Activated naive CD8-positive, alpha-beta T cell (primary cell): ENCODE data around the gene TMEM204.

Source experiments
- H3K27ac Mint-ChIP-seq: one replicate; pipeline ENCODE4 v1.8.0; 2021; ENCODE audit warnings: mixed read lengths
- H3K27me3 Mint-ChIP-seq: one replicate; pipeline ENCODE4 v1.8.0; 2021; ENCODE audit warnings: mixed read lengths
- H3K36me3 Mint-ChIP-seq: one replicate; pipeline ENCODE4 v1.8.0; 2021; ENCODE audit warnings: mixed read lengths
- H3K4me1 Mint-ChIP-seq: one replicate; pipeline ENCODE4 v1.8.0; 2021; ENCODE audit warnings: low read depth, mixed read lengths
- H3K4me3 Mint-ChIP-seq: one replicate; pipeline ENCODE4 v1.8.0; 2021; ENCODE audit warnings: mild to moderate bottlenecking, mixed read lengths
- H3K9me3 Mint-ChIP-seq: one replicate; pipeline ENCODE4 v1.8.0; 2021; ENCODE audit warnings: low read depth, mixed read lengths

The TMEM204 gene

DNA sequence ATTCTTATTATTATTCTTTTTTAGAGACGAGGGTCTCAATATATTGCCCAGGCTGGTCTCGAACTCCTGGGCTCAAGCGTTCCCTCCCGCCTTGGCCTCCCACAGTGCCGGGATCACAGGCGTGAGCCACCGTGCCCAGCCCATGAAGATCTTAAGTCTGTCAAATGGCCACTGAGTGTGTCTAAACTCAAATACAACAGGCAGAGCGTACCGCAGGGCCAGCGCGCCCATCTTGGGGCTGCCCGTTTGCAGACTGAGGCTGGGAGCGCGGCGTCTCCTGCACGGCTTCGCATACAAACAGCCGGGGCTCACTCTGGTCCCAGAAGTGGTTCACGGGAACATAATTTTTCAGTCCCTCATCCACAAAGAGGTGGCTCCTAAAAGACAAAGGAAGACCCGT is 30.3 kb downstream of the TMEM204 start:
- Mint-ChIP-seq H3K27me3 (no peaks in the 10 kb centered on the region), H3K4me1 (peaks cover 36% of the 10 kb centered on the region), H3K36me3 (no peaks in the 10 kb centered on the region), H3K9me3 (no peaks in the 10 kb centered on the region), H3K27ac (no peak overlapping the region), H3K4me3 (no peak overlapping the region)

DNA sequence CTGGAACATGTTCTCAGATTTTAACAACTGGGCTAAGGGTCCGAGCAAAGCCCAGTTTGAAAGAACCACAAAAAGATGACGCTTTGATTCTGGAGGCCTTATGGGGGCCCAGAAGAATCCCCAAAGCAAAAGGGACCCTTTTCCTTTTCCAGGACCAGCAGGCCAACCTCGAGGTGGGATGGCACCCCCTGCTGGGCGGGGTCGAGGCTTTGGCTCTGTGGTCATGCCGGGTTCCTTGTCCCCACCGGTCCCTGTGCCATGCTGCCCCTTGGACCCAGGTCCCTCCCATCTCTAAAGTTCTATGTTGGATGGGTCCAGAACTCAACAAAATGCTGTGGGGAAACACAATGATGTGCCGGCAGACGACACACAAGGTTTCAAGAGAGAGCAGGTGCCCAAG is 30.9 kb downstream of the TMEM204 start:
- Mint-ChIP-seq H3K4me1 (peaks cover 33% of the 10 kb centered on the region), H3K36me3 (no peaks in the 10 kb centered on the region), H3K4me3 (no peak overlapping the region), H3K27me3 (no peaks in the 10 kb centered on the region), H3K27ac (no peak overlapping the region), H3K9me3 (no peaks in the 10 kb centered on the region)

GRCh38 chr16:1565083-1565805 is 31.8 kb downstream of the TMEM204 start:
- H3K4me1 Mint-ChIP-seq = peaks cover 23% of the 10 kb centered on the region
- H3K9me3 Mint-ChIP-seq = no peaks in the 10 kb centered on the region
- no peak overlapping the region for H3K27ac Mint-ChIP-seq
- no peak overlapping the region for H3K4me3 Mint-ChIP-seq
- no peaks in the 10 kb centered on the region for H3K36me3 Mint-ChIP-seq
- H3K27me3 Mint-ChIP-seq = no peaks in the 10 kb centered on the region

DNA sequence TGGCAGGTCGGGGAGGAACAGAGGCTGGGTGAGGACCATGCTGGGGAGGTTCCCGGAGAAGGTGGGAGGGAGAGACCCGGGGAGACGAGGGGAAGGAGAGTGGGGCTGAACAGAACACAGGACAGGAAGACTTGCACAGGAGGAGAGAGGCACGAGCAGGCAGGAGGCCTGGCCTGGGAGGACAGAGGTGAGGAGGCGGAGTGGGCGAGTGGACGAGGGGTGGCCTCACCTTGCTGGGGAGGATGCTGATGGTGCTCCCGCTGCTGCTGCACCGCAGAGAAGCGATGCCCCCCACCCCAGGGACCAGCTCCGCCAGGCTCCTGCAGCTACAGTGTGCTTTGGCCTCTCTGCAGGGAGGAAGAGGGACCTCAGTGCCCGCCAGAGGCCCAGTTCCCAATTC is 34.5 kb downstream of the TMEM204 start:
- Mint-ChIP-seq H3K27me3 (no peaks in the 10 kb centered on the region), H3K9me3 (no peaks in the 10 kb centered on the region), H3K4me1 (peaks cover 1% of the 10 kb centered on the region), H3K27ac (no peak overlapping the region), H3K36me3 (no peaks in the 10 kb centered on the region), H3K4me3 (no peak overlapping the region)

DNA sequence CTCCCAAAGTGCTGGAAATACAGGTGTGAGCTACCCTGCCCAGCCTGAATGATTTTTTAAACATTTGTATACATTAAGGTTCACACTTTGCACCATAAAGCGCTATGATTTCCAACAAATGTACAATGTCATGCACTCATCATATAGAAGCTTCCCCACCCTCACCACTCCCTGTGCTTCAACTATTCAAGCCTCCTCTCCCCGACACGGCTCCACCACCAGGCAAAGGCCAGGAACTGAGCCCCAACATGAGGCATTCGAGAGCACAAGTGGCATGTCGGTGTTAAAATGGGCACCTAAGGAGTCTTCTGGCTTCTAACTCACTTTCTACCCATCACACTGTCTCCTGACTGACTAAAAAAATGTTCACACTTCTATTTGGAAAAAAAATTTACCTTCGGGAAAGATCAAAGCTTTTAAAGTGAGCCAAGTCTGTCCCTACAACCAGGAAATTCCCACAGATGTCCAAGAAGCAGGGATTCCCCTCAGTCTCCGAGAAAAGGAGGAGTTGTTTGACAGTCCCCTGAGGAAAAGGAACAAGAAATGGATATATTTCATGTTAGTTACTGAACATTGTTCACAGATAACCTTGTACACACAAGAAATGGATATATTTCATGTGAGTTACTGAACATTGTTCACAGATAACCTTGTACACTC is 37.7 kb downstream of the TMEM204 start:
- H3K36me3 Mint-ChIP-seq = no peaks in the 10 kb centered on the region
- no peak overlapping the region for H3K27ac Mint-ChIP-seq
- no peak overlapping the region for H3K4me3 Mint-ChIP-seq
- H3K4me1 Mint-ChIP-seq = no peaks in the 10 kb centered on the region
- H3K9me3 Mint-ChIP-seq = no peaks in the 10 kb centered on the region
- H3K27me3 Mint-ChIP-seq = no peaks in the 10 kb centered on the region

DNA sequence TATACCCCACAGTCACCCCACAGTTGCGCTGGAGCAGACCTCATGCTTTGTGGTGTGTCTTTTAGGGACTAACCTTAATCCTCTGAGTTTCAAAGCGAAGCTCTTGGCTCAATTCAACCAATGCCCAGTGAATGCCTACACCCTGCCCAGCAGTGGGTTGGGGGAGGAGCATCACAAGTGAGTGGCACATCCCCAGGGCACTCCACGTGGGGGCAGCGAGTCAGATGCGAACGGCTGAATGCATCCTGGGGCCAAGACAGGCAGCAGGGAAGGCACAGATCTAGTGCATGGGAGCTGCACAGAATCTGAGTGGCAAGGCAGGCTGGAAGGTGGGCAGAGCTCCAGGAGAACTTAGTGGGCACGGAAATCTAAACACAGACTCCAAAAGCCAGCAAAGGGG is 39.2 kb downstream of the TMEM204 start:
- H3K27ac Mint-ChIP-seq = no peak overlapping the region
- no peak overlapping the region for H3K4me3 Mint-ChIP-seq
- H3K27me3 Mint-ChIP-seq = no peaks in the 10 kb centered on the region
- H3K4me1 Mint-ChIP-seq = no peaks in the 10 kb centered on the region
- H3K36me3 Mint-ChIP-seq = no peaks in the 10 kb centered on the region
- no peaks in the 10 kb centered on the region for H3K9me3 Mint-ChIP-seq

DNA sequence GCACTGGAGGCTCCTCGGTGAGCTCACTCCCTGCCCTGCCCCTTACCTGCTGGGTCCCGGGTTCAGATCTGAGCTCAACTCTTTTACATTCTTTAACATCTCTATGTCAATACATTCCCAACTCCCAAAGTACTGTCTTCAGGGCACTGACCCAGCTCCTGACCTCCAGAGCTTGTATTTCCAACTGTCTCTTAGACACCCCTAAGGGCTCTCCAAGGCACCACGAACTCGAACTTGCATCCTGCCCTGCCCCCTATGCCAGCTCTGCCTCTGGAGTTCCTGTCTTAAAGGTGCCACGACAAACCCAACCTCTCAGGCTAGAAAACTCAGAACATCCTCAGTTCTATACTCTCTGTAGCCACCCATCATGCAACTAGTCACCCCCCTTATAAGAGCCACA is 39.8 kb downstream of the TMEM204 start:
- Mint-ChIP-seq H3K27ac (no peak overlapping the region), H3K27me3 (no peaks in the 10 kb centered on the region), H3K4me1 (no peaks in the 10 kb centered on the region), H3K36me3 (no peaks in the 10 kb centered on the region), H3K9me3 (no peaks in the 10 kb centered on the region), H3K4me3 (no peak overlapping the region)

DNA sequence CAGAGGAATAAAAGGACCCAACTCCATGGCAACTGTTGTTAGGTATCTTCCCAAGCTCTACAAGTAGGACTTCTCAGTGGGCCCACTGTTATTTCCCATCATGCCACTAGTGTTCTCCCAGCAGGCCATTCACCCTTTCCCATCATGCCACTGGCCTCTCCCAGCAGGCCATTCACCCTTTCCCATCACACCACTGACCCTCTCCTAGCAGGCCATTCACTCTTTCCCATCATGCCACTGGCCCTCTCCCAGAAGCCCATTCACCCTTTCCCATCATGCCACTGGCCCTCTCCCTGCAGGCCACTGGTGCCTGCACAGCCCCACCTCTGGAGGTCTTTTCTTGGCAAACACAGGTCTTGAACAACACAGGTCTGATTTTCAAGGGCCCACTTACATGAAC is 42.1 kb downstream of the TMEM204 start:
- Mint-ChIP-seq H3K9me3 (no peaks in the 10 kb centered on the region), H3K4me1 (no peaks in the 10 kb centered on the region), H3K4me3 (no peak overlapping the region), H3K27me3 (no peaks in the 10 kb centered on the region), H3K27ac (no peak overlapping the region), H3K36me3 (no peaks in the 10 kb centered on the region)

- H3K27me3 Mint-ChIP-seq = no peaks in the 10 kb centered on the region
- peaks cover 2% of the 10 kb centered on the region for H3K36me3 Mint-ChIP-seq
- no peak overlapping the region for H3K27ac Mint-ChIP-seq
- no peaks in the 10 kb centered on the region for H3K4me1 Mint-ChIP-seq
- H3K4me3 Mint-ChIP-seq = no peak overlapping the region
- no peaks in the 10 kb centered on the region for H3K9me3 Mint-ChIP-seq
Measured at GRCh38 chr16:1579214-1579613, 45.7 kb downstream of the TMEM204 start.

GRCh38 chr16:1580256-1580655 is 46.8 kb downstream of the TMEM204 start:
- no peaks in the 10 kb centered on the region for H3K27me3 Mint-ChIP-seq
- no peak overlapping the region for H3K4me3 Mint-ChIP-seq
- peaks cover 2% of the 10 kb centered on the region for H3K36me3 Mint-ChIP-seq
- no peaks in the 10 kb centered on the region for H3K4me1 Mint-ChIP-seq
- no peak overlapping the region for H3K27ac Mint-ChIP-seq
- no peaks in the 10 kb centered on the region for H3K9me3 Mint-ChIP-seq

DNA sequence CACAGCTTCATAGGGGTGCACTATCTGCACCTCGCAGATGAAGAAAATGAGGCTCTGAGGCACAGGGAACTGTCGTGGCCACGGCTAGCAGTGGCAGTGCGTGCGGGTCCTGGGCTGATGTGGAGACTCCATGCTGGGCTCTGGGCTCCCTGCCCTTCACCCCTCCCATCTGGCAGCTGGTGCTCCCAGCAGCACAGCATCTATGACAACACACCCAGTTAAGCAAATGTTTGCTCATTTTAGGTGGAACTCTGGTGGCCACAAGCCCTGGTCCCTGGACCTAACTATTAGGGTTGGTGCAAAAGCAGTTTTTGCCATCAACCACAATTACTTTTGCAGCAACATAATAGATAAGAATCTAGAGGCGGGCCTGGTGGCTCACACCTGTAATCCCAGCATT is 47.5 kb downstream of the TMEM204 start:
- H3K9me3 Mint-ChIP-seq = no peaks in the 10 kb centered on the region
- no peaks in the 10 kb centered on the region for H3K4me1 Mint-ChIP-seq
- H3K27me3 Mint-ChIP-seq = no peaks in the 10 kb centered on the region
- no peak overlapping the region for H3K4me3 Mint-ChIP-seq
- peaks cover 2% of the 10 kb centered on the region for H3K36me3 Mint-ChIP-seq
- no peak overlapping the region for H3K27ac Mint-ChIP-seq

GRCh38 chr16:1581804-1582203 is 48.3 kb downstream of the TMEM204 start:
- Mint-ChIP-seq H3K4me3 (no peak overlapping the region), H3K27ac (peak overlapping the region; percentile 34), H3K36me3 (peaks cover 2% of the 10 kb centered on the region), H3K9me3 (no peaks in the 10 kb centered on the region), H3K27me3 (no peaks in the 10 kb centered on the region), H3K4me1 (no peaks in the 10 kb centered on the region)

DNA sequence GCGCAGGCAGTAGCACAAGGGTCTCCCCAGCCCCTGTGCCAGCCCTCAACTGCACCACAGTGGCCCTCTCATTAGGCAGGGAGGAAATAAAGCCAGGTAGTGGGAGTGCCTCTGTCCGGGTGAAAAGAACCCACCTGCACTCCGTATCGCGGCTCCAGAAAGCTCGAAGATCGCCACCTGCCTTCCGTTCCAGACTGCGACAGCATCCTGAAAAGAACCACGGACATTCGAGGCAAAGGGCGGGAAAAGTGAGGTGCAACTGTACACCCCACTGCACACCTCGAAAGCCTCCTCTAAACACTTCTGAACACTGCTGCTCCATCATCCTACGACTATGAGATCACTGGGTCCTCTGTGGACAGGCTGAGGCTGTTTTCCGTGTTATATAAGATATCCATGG is 49.7 kb downstream of the TMEM204 start:
- no peak overlapping the region for H3K4me3 Mint-ChIP-seq
- no peaks in the 10 kb centered on the region for H3K9me3 Mint-ChIP-seq
- H3K27me3 Mint-ChIP-seq = no peaks in the 10 kb centered on the region
- peaks cover 2% of the 10 kb centered on the region for H3K36me3 Mint-ChIP-seq
- no peaks in the 10 kb centered on the region for H3K4me1 Mint-ChIP-seq
- H3K27ac Mint-ChIP-seq = no peak overlapping the region

- H3K36me3 Mint-ChIP-seq = peaks cover 2% of the 10 kb centered on the region
- no peaks in the 10 kb centered on the region for H3K9me3 Mint-ChIP-seq
- no peak overlapping the region for H3K27ac Mint-ChIP-seq
- H3K4me3 Mint-ChIP-seq = no peak overlapping the region
- H3K4me1 Mint-ChIP-seq = no peaks in the 10 kb centered on the region
- H3K27me3 Mint-ChIP-seq = no peaks in the 10 kb centered on the region
Measured at GRCh38 chr16:1584926-1585484, 51.5 kb downstream of the TMEM204 start.

GRCh38 chr16:1590366-1590765 is 56.9 kb downstream of the TMEM204 start:
- Mint-ChIP-seq H3K4me1 (no peaks in the 10 kb centered on the region), H3K4me3 (no peak overlapping the region), H3K9me3 (no peaks in the 10 kb centered on the region), H3K27me3 (no peaks in the 10 kb centered on the region), H3K36me3 (no peaks in the 10 kb centered on the region), H3K27ac (no peak overlapping the region)
